K562 (cell line): ENCODE measurements around the gene RNASE7. TPM values are rescaled to one million over a fixed set of nuclear protein-coding genes. Genes with fewer than 3 reads are reported as not detected.

ENCODE experiments used
- DPF2 ChIP-seq: fragments of 450-650 bp; IDR thresholded peaks from 2 replicates; pipeline ENCODE4 v1.6.1; 2016
- ELK1 ChIP-seq: sonication (generic); formaldehyde crosslinking; IDR thresholded peaks from 2 replicates; pipeline ENCODE4 v1.8.1; 2022; ENCODE audit warnings: missing genetic modification reagents
- FOXK1 ChIP-seq: sonication (generic); formaldehyde crosslinking; IDR thresholded peaks from 2 replicates; pipeline ENCODE4 v1.8.0; 2022; ENCODE audit warnings: missing genetic modification reagents, mild to moderate bottlenecking, borderline replicate concordance
- JUNB ChIP-seq: fragments of 450-650 bp; formaldehyde crosslinking; conservative IDR thresholded peaks from 2 replicates; pipeline ENCODE4 v1.4.0; 2020; ENCODE audit warnings: mild to moderate bottlenecking
- MAFF ChIP-seq: IDR thresholded peaks from 2 replicates; pipeline ENCODE4 v1.6.1; 2012; ENCODE audit warnings: low read length, improper control_type of control experiment
- MXD1 ChIP-seq: fragments of 250-450 bp; sonication (Bioruptor Pico); IDR thresholded peaks from 2 replicates; pipeline ENCODE4 v1.8.0; 2021; ENCODE audit warnings: borderline replicate concordance, mild to moderate bottlenecking, moderate library complexity; ENCODE audit not compliant: poor library complexity, severe bottlenecking
- PPARD ChIP-seq: fragments of 250-450 bp; sonication (Bioruptor Pico); IDR thresholded peaks from 2 replicates; pipeline ENCODE4 v1.8.0; 2022; ENCODE audit warnings: inconsistent platforms, mild to moderate bottlenecking, moderate library complexity
- TBP ChIP-seq: optimal IDR thresholded peaks from 2 replicates; pipeline ENCODE3; 2011; ENCODE audit warnings: low read depth, low read length, improper control_type of control experiment
- ZBTB40 ChIP-seq, 2 experiments: fragments of 450-650 bp in 1 of 2; sonication (generic) in 1 of 2; formaldehyde crosslinking in 1 of 2; IDR thresholded peaks; 2 replicates each; pipeline versions ENCODE4 v1.7.1 to v1.9.0; 2016 to 2022; ENCODE audit warnings: inconsistent platforms in 1 of 2, mild to moderate bottlenecking in 1 of 2, missing genetic modification reagents in 1 of 2
- ZZZ3 ChIP-seq: fragments of 450-650 bp; IDR thresholded peaks from 2 replicates; pipeline ENCODE4 v1.6.1; 2016; ENCODE audit warnings: antibody characterized with exemption, mild to moderate bottlenecking, moderate library complexity
- polyA plus RNA-seq, 8 experiments: library from polyadenylated mRNA; depleted of rRNA in 4 of 8; stranded (reverse) in 5 of 8; unstranded in 3 of 8; fragments of >200 nt; fragmentation: Nextera tagmentation in 2 of 8; fragmentation: Illumina TruSeq in 1 of 8; extraction: Ambion mirVana in 2 of 8; extraction: Trizol in 1 of 8; gene quantifications; 2 replicates each; pipeline versions ENCODE4 v1.2.1 to v1.2.3, GENCODE V29; 2011 to 2014; ENCODE audit warnings: inconsistent platforms in 1 of 8, missing spikeins in 1 of 8
- total RNA-seq, 7 experiments: library from RNA; depleted of rRNA in 6 of 7; stranded (reverse); fragments of >200 nt in 6 of 7; fragmentation: Illumina TruSeq in 2 of 7; extraction: Trizol in 2 of 7; gene quantifications; 2 replicates each; pipeline versions ENCODE4 v1.2.1 to v1.2.3, GENCODE V29; 2011 to 2021; ENCODE audit warnings: low replicate concordance in 1 of 7

RNASE7 gene
- total and polyA plus RNA-seq, 9 of the 15 experiments (the other 6 are each of a cell fraction or from before 2014, with no cell fraction given) = not detected

- no peak for TF ChIP-seq PPARD (CRISPR knock-in tag)
- no peak for TF ChIP-seq JUNB (CRISPR knock-in tag)
- TF ChIP-seq DPF2 = no peak
- TF ChIP-seq ZBTB40 (IDR thresholded peaks at IDR 0.05) = no peak
- TF ChIP-seq ZBTB40 (CRISPR knock-in tag; IDR thresholded peaks at IDR 0.05) = no peak
- no peak for TF ChIP-seq MAFF
- no peak for TF ChIP-seq TBP
- no peak for TF ChIP-seq ELK1 (CRISPR knock-in tag)
- no peak for TF ChIP-seq MXD1 (CRISPR knock-in tag)
- no peak for TF ChIP-seq FOXK1
- no peak for TF ChIP-seq ZZZ3
These were observed 42.2 kb downstream of the RNASE7 start (continued) for GRCh38 chr14:21084396-21084795.
